H1 (cell line): Measurements from ENCODE around the gene ZFPL1. TPM values are rescaled to one million over a fixed set of nuclear protein-coding genes. Genes with fewer than 3 reads are reported as not detected.

Experiments used
- CTCF ChIA-PET: fragments of 300-600 bp; sonication (Branson Sonifier 250); formaldehyde crosslinking; loops from one replicate; lab custom pipeline; 2021; ENCODE audit not compliant: partially characterized antibody; lab: Charles Lee
- POLR2A ChIA-PET: fragments of 300-600 bp; sonication (Branson Sonifier 250); formaldehyde crosslinking; loops from one replicate; lab custom pipeline; 2021; ENCODE audit warnings: inconsistent platforms; ENCODE audit not compliant: partially characterized antibody; lab: Charles Lee
- DNase-seq, 2 experiments: peaks; one replicate each; pipeline versions ENCODE4 v3.0.0 to v3.0.0-alpha.2; 2010 to 2022; ENCODE audit warnings: low spot score in 2 of 2, low read depth in 1 of 2, mixed read lengths in 1 of 2
- FAIRE-seq: peaks from 2 replicates; lab custom pipeline; 2011; peaks lifted over from hg19 to GRCh38; lab: Jason Lieb, UNC
- H2AFZ ChIP-seq: 2 replicates; pipeline ENCODE4 v1.8.1; 2012; ENCODE audit warnings: low read length, inconsistent platforms
- H2AK5ac ChIP-seq: 2 replicates; pipeline ENCODE4 v1.6.1; 2013; ENCODE audit warnings: low read depth, low read length
- H2BK120ac ChIP-seq: replicated peaks from 2 replicates; pipeline ENCODE3; 2013; ENCODE audit warnings: low read depth, low read length, inconsistent platforms
- H2BK12ac ChIP-seq: 2 replicates; pipeline ENCODE4 v1.6.1; 2013; ENCODE audit warnings: low read depth, low read length
- H2BK15ac ChIP-seq: 2 replicates; pipeline ENCODE4 v1.6.1; 2013; ENCODE audit warnings: low read length
- H2BK20ac ChIP-seq: 2 replicates; pipeline ENCODE4 v1.6.1; 2013; ENCODE audit warnings: low read length
- H2BK5ac ChIP-seq: 2 replicates; pipeline ENCODE4 v1.6.1; 2013; ENCODE audit warnings: low read depth, low read length
- H3K14ac ChIP-seq: 2 replicates; pipeline ENCODE4 v1.6.1; 2013; ENCODE audit warnings: inconsistent platforms; ENCODE audit not compliant: insufficient read length
- H3K18ac ChIP-seq: 2 replicates; pipeline ENCODE4 v1.6.1; 2013; ENCODE audit warnings: low read length; ENCODE audit errors: extremely low read depth
- H3K23ac ChIP-seq: 2 replicates; pipeline ENCODE4 v1.6.1; 2013; ENCODE audit warnings: inconsistent platforms; ENCODE audit not compliant: insufficient read length
- H3K23me2 ChIP-seq: 2 replicates; pipeline ENCODE4 v1.6.1; 2013; ENCODE audit warnings: low read depth, low read length
- H3K27ac ChIP-seq: 2 replicates; pipeline ENCODE4 v1.6.1; 2011; ENCODE audit warnings: low read depth, low read length, inconsistent platforms
- H3K27me3 ChIP-seq, 4 experiments: replicated peaks in 1 of 4; 1 replicate in 1 of 4; 2 replicates in 3 of 4; pipeline versions ENCODE4 v1.6.1 to v1.8.1; 2011 to 2013; ENCODE audit warnings: low read length in 3 of 4, mild to moderate bottlenecking in 3 of 4, inconsistent platforms in 2 of 4, mixed read lengths in 2 of 4, moderate library complexity in 1 of 4; ENCODE audit not compliant: control insufficient read depth in 3 of 4, insufficient read depth in 3 of 4; ENCODE audit errors: extremely low read depth in 1 of 4
- H3K36me3 ChIP-seq, 4 experiments: 2 replicates each; pipeline versions ENCODE4 v1.6.1 to v1.8.1; 2011 to 2013; ENCODE audit warnings: mild to moderate bottlenecking in 4 of 4, low read length in 3 of 4, moderate library complexity in 2 of 4, control low read depth in 1 of 4, inconsistent platforms in 1 of 4; ENCODE audit not compliant: insufficient read depth in 4 of 4, control insufficient read depth in 2 of 4
- H3K4ac ChIP-seq: replicated peaks from 2 replicates; pipeline ENCODE3; 2013; ENCODE audit warnings: low read length, low read depth, mixed read lengths, inconsistent platforms; ENCODE audit not compliant: insufficient read length
- H3K4me1 ChIP-seq, 4 experiments: replicated peaks in 1 of 4; 1 replicate in 1 of 4; 2 replicates in 3 of 4; pipeline versions ENCODE4 v1.6.1 to v1.8.1; 2011 to 2013; ENCODE audit warnings: low read length in 3 of 4, inconsistent platforms in 2 of 4, mixed read lengths in 1 of 4; ENCODE audit not compliant: insufficient read depth in 4 of 4, control insufficient read depth in 3 of 4
- H3K4me2 ChIP-seq, 2 experiments: 2 replicates each; pipeline versions ENCODE4 v1.6.1 to v1.8.1; 2011 to 2013; ENCODE audit warnings: low read depth in 2 of 2, low read length in 2 of 2, control low read depth in 1 of 2, inconsistent platforms in 1 of 2, mild to moderate bottlenecking in 1 of 2; ENCODE audit not compliant: insufficient read depth in 1 of 2
- H3K4me3 ChIP-seq, 4 experiments: fragments of 200-600, 300-600 bp in 1 of 4; sonication (generic), shearing (Covaris generic), sonication (Bioruptor Twin) in 1 of 4; 2 replicates each; pipeline versions ENCODE4 v1.5.1 to v1.8.1; 2011 to 2016; ENCODE audit warnings: low read length in 4 of 4, low read depth in 3 of 4, control low read depth in 2 of 4, inconsistent platforms in 2 of 4, mild to moderate bottlenecking in 2 of 4, mixed read lengths in 1 of 4, moderate library complexity in 1 of 4; ENCODE audit not compliant: insufficient read depth in 2 of 4; ENCODE audit errors: extremely low read depth in 1 of 4
- H3K56ac ChIP-seq: replicated peaks from 2 replicates; pipeline ENCODE3; 2013; ENCODE audit warnings: low read depth, mild to moderate bottlenecking, mixed read lengths, low read length, inconsistent platforms; ENCODE audit not compliant: insufficient read length
- H3K79me1 ChIP-seq: 2 replicates; pipeline ENCODE4 v1.6.1; 2013; ENCODE audit warnings: low read depth, low read length, control low read depth
- H3K79me2 ChIP-seq, 2 experiments: 2 replicates each; pipeline versions ENCODE4 v1.6.1 to v1.8.1; 2012 to 2013; ENCODE audit warnings: low read length in 2 of 2, mild to moderate bottlenecking in 2 of 2, inconsistent platforms in 1 of 2; ENCODE audit not compliant: insufficient read depth in 2 of 2, control insufficient read depth in 1 of 2
- H3K9ac ChIP-seq, 4 experiments: replicated peaks in 1 of 4; 1 replicate in 1 of 4; 2 replicates in 3 of 4; pipeline versions ENCODE4 v1.6.1 to v1.8.1; 2011 to 2013; ENCODE audit warnings: low read depth in 3 of 4, low read length in 3 of 4, control low read depth in 2 of 4, mild to moderate bottlenecking in 2 of 4, moderate library complexity in 2 of 4, inconsistent platforms in 1 of 4; ENCODE audit errors: extremely low read depth in 1 of 4
- H3K9me3 ChIP-seq, 2 experiments: 2 replicates each; pipeline versions ENCODE4 v1.6.1 to v1.8.1; 2012 to 2013; ENCODE audit warnings: mild to moderate bottlenecking in 2 of 2, moderate library complexity in 2 of 2, control low read depth in 1 of 2, inconsistent platforms in 1 of 2, low read depth in 1 of 2, low read length in 1 of 2, mixed read lengths in 1 of 2; ENCODE audit not compliant: insufficient read depth in 2 of 2
- H4K20me1 ChIP-seq, 2 experiments: replicated peaks in 1 of 2; 2 replicates each; pipeline versions ENCODE3 to v1.8.1; 2011 to 2013; ENCODE audit warnings: inconsistent platforms in 2 of 2, low read length in 2 of 2, mild to moderate bottlenecking in 1 of 2; ENCODE audit not compliant: insufficient read depth in 2 of 2, control insufficient read depth in 1 of 2
- H4K5ac ChIP-seq: 2 replicates; pipeline ENCODE4 v1.6.1; 2013; ENCODE audit warnings: low read length, low read depth, mixed read lengths, inconsistent platforms; ENCODE audit not compliant: insufficient read length
- H4K8ac ChIP-seq: 2 replicates; pipeline ENCODE4 v1.8.0; 2013; ENCODE audit warnings: mild to moderate bottlenecking, moderate library complexity, low read length, inconsistent platforms; ENCODE audit not compliant: insufficient read depth; ENCODE audit errors: extremely low read depth
- H4K91ac ChIP-seq: replicated peaks from 2 replicates; pipeline ENCODE3; 2013; ENCODE audit warnings: low read length, mixed read lengths, inconsistent platforms; ENCODE audit not compliant: insufficient read length
- ASH2L ChIP-seq: fragments of 200-600, 300-600 bp; sonication (generic); IDR thresholded peaks from one replicate; pipeline ENCODE4 v1.7.1; 2017; ENCODE audit warnings: low read length
- ATF2 ChIP-seq: IDR thresholded peaks from 2 replicates; pipeline ENCODE4 v1.6.1; 2012; ENCODE audit warnings: low read length, inconsistent platforms
- CEBPB ChIP-seq: IDR thresholded peaks from 2 replicates; pipeline ENCODE4 v1.6.1; 2012; ENCODE audit warnings: low read depth, low read length
- JUND ChIP-seq: IDR thresholded peaks from 2 replicates; pipeline ENCODE4 v1.6.1; 2011; ENCODE audit warnings: mild to moderate bottlenecking, improper control_type of control experiment, low read length
- KDM4A ChIP-seq: IDR thresholded peaks from one replicate; pipeline ENCODE4 v1.7.1; 2012; ENCODE audit warnings: low read depth, mild to moderate bottlenecking, moderate library complexity, low read length, inconsistent platforms; ENCODE audit not compliant: severe bottlenecking
- MAX ChIP-seq: IDR thresholded peaks from 2 replicates; pipeline ENCODE4 v1.6.1; 2012; ENCODE audit warnings: inconsistent platforms
- SIN3A ChIP-seq, 2 experiments: IDR thresholded peaks in 1 of 2; conservative IDR thresholded peaks in 1 of 2; 2 replicates each; pipeline ENCODE4 v1.6.1; 2011 to 2012; ENCODE audit warnings: low read length in 2 of 2, improper control_type of control experiment in 1 of 2, low read depth in 1 of 2, mild to moderate bottlenecking in 1 of 2
- SP4 ChIP-seq: IDR thresholded peaks from 2 replicates; pipeline ENCODE4 v1.6.1; 2012; ENCODE audit warnings: low read length, inconsistent platforms
- WGBS, 2 experiments: shearing (Covaris generic) in 1 of 2; methylation state at CpG; one replicate each; pipeline versions ENCODE4 v1.1.6 to v1.1.7; 2013 to 2015; ENCODE audit warnings: low lambda C conversion rate in 2 of 2, mixed read lengths in 2 of 2, inconsistent platforms in 1 of 2, low coverage in 1 of 2, missing lambda C conversion rate in 1 of 2; ENCODE audit not compliant: insufficient replicate concordance in 2 of 2, insufficient coverage in 1 of 2, insufficient read length in 1 of 2; ENCODE audit errors: extremely low coverage in 1 of 2, missing lambda C conversion rate in 1 of 2; 5-methylcytosine and 5-hydroxymethylcytosine counted together
- polyA plus RNA-seq, 7 experiments: library from polyadenylated mRNA; depleted of rRNA in 3 of 7; stranded (reverse) in 5 of 7; unstranded in 2 of 7; fragments of >200 nt in 5 of 7; fragments of 200-250 nt in 2 of 7; gene quantifications; 1 replicate in 5 of 7; 2 replicates in 1 of 7; 4 replicates in 1 of 7; pipeline versions ENCODE4 v1.2.1 to v1.2.3, GENCODE V29; 2011 to 2013; ENCODE audit warnings: missing spikeins in 2 of 7, mixed read lengths in 2 of 7
- total RNA-seq: library from RNA; stranded (reverse); fragmentation: NEBNext Ultra II Directional; extraction: Animal tissue kit (Norgen Biotek cat#: 25700); gene quantifications from 2 replicates; pipeline ENCODE4 v1.2.1, GENCODE V29; 2021

The ZFPL1 gene
- total and polyA plus RNA-seq, 2 of the 8 experiments (the other 6 are each of a cell fraction or from before 2014, with no cell fraction given): 21.5 to 76.8 TPM

GRCh38 chr11:65047581-65048422, 36.2 kb upstream of the ZFPL1 start:
- Histone ChIP-seq H4K8ac (peak overlapping the region; percentile 80), H3K4ac (no peak overlapping the region), H4K5ac (no peak overlapping the region), H3K23ac (no peak overlapping the region), H3K4me2 (peak overlapping the region; percentile 66 to 72), H3K14ac (no peak overlapping the region), H3K9ac (no peak overlapping the region), H4K91ac (no peak overlapping the region), H3K18ac (peak overlapping the region; percentile 14; the same call in 1 of the 2 replicates), H2BK12ac (0 out of 2 replicates have a peak overlapping the region, but pooled peaks have one; percentile 27), H3K36me3 (peaks cover 3 to 12% (median 6%) of the 10 kb centered on the region in 4 experiments; a peak in 4 of 8 replicates), H2AK5ac (no peak overlapping the region; the same call in 1 of the 2 replicates), H3K23me2 (no peaks in the 10 kb centered on the region; the same call in 1 of the 2 replicates), H4K20me1 (peaks cover 10 to 11% of the 10 kb centered on the region in 2 experiments), H2BK5ac (no peak overlapping the region), H2BK20ac (no peak overlapping the region), H3K9me3 (no peaks in the 10 kb centered on the region), H3K27ac (no peak overlapping the region), H3K27me3 (peaks cover 0 to 9% (median 3%) of the 10 kb centered on the region in 4 experiments; a peak in 3 of 7 replicates), H3K4me3 (peak overlapping the region; percentile 8 to 54 (median 35)), H3K79me2 (peaks cover 0 to 6% of the 10 kb centered on the region in 2 experiments; a peak in 2 of 4 replicates), H2BK15ac (peak overlapping the region; percentile 88; the same call in 1 of the 2 replicates), H3K79me1 (peaks cover 2% of the 10 kb centered on the region; the same call in 1 of the 2 replicates), H3K4me1 (peaks cover 0 to 10% (median 7%) of the 10 kb centered on the region in 4 experiments; a peak in 5 of 7 replicates), H3K56ac (no peak overlapping the region), H2AFZ (peak overlapping the region; percentile 47), H2BK120ac (no peak overlapping the region)
- peak in 1 of 2 experiments; percentile 64 for DNase-seq
- WGBS, 2 experiments: 28% methylated on average over 34 of the region's 56 CpGs; no CpG with 5 or more reads in 1 of the 2 experiments
- ChIA-PET POLR2A (interaction anchor here (1.0 to 2.1 kb wide), 4 partner anchors 10 to 71 kb away, joined by 3 to 8 read pairs (median 4); partner anchors contain the start of genes ARL2, NAALADL1 and VPS51), CTCF (interaction anchor here (0.6 to 1.9 kb wide), 8 partner anchors 14 to 206 kb away, joined by 3 to 9 read pairs (median 3); partner anchors contain the start of gene CDCA5)
- no peak for FAIRE-seq
- TF ChIP-seq MAX (0 out of 2 replicates have a peak, but pooled peaks have one; percentile 5), SP4 (no peak), CEBPB (no peak), JUND (no peak), KDM4A (peak; percentile 35), SIN3A (conservative IDR thresholded peaks at IDR 0.05 in 1 of 2, IDR thresholded peaks at IDR 0.05 in 1 of 2; ENCODE audit: low read depth in 1 of 2, low read length in 2 of 2) (0 out of 4 replicates have a peak, but pooled peaks of 1 of the 2 experiments have one; percentile 22), ASH2L (no peak), ATF2 (no peak)
